Stimulated activated CD8-positive, alpha-beta memory T cell treated with anti-CD3 and anti-CD28 coated beads, Interleukin-7, amount 100 ng/mL, for 1 hour (primary cell): Measurements from ENCODE around the gene SPRR2F.
"Not testable (repeated sequence)": the region's sequence is repeated elsewhere in the genome, so short reads cannot be mapped to it uniquely, and the experiment has no call there.

Experiments
- DNase-seq, 2 donors: peaks; one replicate each; pipeline ENCODE4 v3.0.0-alpha.2; 2020; ENCODE audit warnings: low read depth in 2 of 2

Gene SPRR2F

GRCh38 chr1:153113416-153113815 is at the start of gene SPRR2F:
TSS of gene SPRR2F (minus strand) at chr1:153113516. CDS start at chr1:153112733, 783 bp downstream.
- DNase-seq = no peak

GRCh38 chr1:153155541-153155940 is 42.2 kb upstream of the SPRR2F start:
- no peak for DNase-seq

GRCh38 chr1:153152481-153152880 is 39.2 kb upstream of the SPRR2F start:
- DNase-seq = no peak

- no peak for DNase-seq
Measured at GRCh38 chr1:153150846-153151245, 37.5 kb upstream of the SPRR2F start, which contains the start of gene SPRR2G. TSS of gene SPRR2G (minus strand) at chr1:153150890. CDS start at chr1:153150110, 780 bp downstream.

GRCh38 chr1:153141377-153141776 is 28.1 kb upstream of the SPRR2F start:
- no peak for DNase-seq

GRCh38 chr1:153140484-153140883 is 27.2 kb upstream of the SPRR2F start:
- no peak for DNase-seq

- DNase-seq = no peak
Measured at GRCh38 chr1:153133743-153134142, 20.4 kb upstream of the SPRR2F start.

GRCh38 chr1:153133267-153133666 is 20.0 kb upstream of the SPRR2F start:
- DNase-seq = no peak

- not testable (repeated sequence) for DNase-seq
Measured at GRCh38 chr1:153128688-153129087, 15.4 kb upstream of the SPRR2F start.

GRCh38 chr1:153127296-153127695 is 14.0 kb upstream of the SPRR2F start:
- DNase-seq = no peak

GRCh38 chr1:153125536-153125935 is 12.2 kb upstream of the SPRR2F start:
- no peak for DNase-seq

GRCh38 chr1:153123793-153124192 is 10.5 kb upstream of the SPRR2F start:
- DNase-seq = not testable (repeated sequence)

- DNase-seq = no peak
Measured at GRCh38 chr1:153122831-153123421, 9.6 kb upstream of the SPRR2F start.

- no peak for DNase-seq
Measured at GRCh38 chr1:153120945-153121344, 7.6 kb upstream of the SPRR2F start.

- no peak for DNase-seq
Measured at GRCh38 chr1:153119491-153119971, 6.2 kb upstream of the SPRR2F start.

GRCh38 chr1:153115264-153115663 is 1.9 kb upstream of the SPRR2F start:
- DNase-seq = not testable (repeated sequence)

GRCh38 chr1:153112454-153112853 is 862 bp downstream of the SPRR2F start:
- DNase-seq = not testable (repeated sequence)

- no peak for DNase-seq
Measured at GRCh38 chr1:153100245-153100644, 13.1 kb downstream of the SPRR2F start.

- DNase-seq = no peak
Measured at GRCh38 chr1:153099461-153100045, 13.8 kb downstream of the SPRR2F start.

- no peak for DNase-seq
Measured at GRCh38 chr1:153095764-153096163, 17.6 kb downstream of the SPRR2F start.

GRCh38 chr1:153094426-153094825 is 18.9 kb downstream of the SPRR2F start, which contains the start of gene SPRR2E:
TSS of gene SPRR2E (minus strand) at chr1:153094526. CDS start at chr1:153093751, 775 bp downstream.
- DNase-seq = no peak

- DNase-seq = no peak
Measured at GRCh38 chr1:153087652-153088051, 25.7 kb downstream of the SPRR2F start.

- DNase-seq = no peak
Measured at GRCh38 chr1:153081736-153082135, 31.6 kb downstream of the SPRR2F start.
